Measurements from ENCODE around the gene METTL1.
"Not testable (repeated sequence)": the region's sequence is repeated elsewhere in the genome, so short reads cannot be mapped to it uniquely, and the experiment has no call there.

METTL1 gene

DNA sequence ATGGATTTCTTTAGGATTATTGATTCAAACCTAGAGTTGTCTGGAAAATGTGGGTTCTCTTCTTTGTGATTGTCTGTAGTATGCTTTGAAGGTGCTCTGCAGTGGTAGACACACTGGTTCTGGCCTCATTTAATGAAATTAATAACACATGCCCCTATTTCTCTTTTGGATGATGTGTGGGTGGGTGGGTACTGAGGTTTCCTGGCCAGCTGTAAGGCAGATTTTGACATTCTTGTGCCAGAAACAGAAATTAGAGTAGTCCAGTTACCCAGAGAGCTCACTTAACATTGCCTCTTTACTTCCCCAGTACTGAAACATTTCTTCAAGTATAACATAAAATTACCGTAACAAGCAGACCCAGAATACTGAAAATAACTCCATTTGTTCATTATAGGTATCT, 25.1 kb upstream of the METTL1 start:
- no peak for DNase-seq (ENCODE audit: low spot score)

GRCh38 chr12:57795354-57795753, 23.4 kb upstream of the METTL1 start:
- no peak for DNase-seq (ENCODE audit: low spot score)

GRCh38 chr12:57793920-57794319, 22.0 kb upstream of the METTL1 start:
- DNase-seq (ENCODE audit: low spot score) = no peak

DNA sequence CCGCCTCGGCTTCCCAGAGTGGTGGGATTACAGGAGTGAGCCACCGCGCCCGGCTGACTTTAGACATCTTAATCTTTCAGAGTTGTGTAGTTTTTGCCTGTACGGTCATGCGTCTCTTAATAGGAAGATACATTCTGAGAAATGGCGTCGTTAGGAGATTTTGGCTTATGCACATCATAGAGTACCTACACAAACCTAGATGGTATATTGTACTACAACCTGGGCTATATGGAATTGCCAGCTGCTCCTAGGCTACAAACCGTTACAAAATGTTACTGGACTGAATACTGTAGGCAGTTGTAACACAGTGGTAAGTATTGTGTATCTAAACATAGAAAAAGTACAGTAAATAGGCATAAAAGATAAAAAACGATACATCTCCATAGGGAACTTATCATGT, 12.0 kb upstream of the METTL1 start:
- no peak for DNase-seq (ENCODE audit: low spot score)

GRCh38 chr12:57783466-57783801, 11.5 kb upstream of the METTL1 start:
- no peak for DNase-seq (ENCODE audit: low spot score)

- peak; percentile 96 for DNase-seq (ENCODE audit: low spot score)
Observed at GRCh38 chr12:57782608-57783465, 10.9 kb upstream of the METTL1 start, which contains the start of gene TSFM. TSFM (plus strand) TSS chr12:57782787; CDS start chr12:57782802, 15 bp downstream.

DNA sequence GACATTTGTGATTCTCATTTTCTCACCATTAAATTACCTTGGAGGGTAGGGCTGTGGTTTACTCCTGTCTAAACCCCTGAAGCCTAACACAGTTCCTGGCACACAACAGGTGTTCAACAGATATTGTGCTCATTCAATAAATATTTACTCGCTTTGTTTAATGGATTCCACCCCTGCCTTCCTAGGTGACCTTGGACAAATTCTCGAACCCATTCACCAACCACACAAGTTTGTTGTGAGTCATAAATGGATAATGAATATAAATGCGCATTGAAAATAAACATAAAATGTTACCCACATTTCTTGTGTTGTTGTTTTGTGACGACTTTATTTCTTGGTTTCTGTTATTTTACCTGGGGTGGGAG, 10.3 kb upstream of the METTL1 start:
- no peak for DNase-seq (ENCODE audit: low spot score)

DNA sequence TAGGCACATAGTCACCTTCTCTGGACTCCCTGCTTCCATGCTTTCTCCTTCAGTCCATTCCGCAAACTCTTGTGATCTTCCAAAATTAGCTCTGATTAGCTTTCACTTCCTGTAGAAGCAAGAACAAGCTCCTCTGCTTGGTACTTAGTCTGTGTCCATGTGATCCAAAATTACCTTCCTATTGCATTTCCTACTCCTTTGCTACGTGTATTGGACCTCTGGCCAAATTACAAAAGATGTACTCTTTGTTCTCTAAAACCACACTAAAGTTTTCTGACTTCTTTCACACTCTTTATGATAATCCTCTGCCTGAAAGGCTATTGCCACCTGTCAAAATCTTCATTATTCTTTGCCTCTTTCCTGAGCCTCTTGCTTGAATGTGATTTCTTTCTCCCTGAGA, 9.9 kb upstream of the METTL1 start:
- DNase-seq (ENCODE audit: low spot score) = no peak

GRCh38 chr12:57781244-57781643, 9.3 kb upstream of the METTL1 start:
- DNase-seq (ENCODE audit: low spot score) = no peak

- DNase-seq (ENCODE audit: low spot score) = no peak
Observed at GRCh38 chr12:57780284-57780897, 8.5 kb upstream of the METTL1 start.

DNA sequence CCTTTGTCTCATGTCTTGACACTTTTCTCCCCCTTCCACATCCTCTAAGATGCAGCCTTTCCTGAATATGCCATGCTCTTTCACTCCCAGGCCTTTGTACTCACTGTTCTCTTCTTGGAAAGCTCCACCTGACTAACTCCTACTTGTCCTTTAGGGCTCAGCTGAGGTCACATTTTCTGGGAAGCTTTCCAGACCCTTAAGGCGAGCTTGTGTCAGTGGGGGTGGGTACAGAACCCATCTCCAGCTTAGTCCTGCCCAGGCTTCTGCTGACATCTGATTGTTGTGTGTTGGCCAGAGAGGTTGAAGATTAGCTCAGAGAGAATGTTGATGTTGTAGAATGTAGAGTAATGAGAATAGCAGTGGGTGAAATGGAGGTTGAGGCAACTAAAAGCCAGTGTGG, 7.8 kb upstream of the METTL1 start:
- no peak for DNase-seq (ENCODE audit: low spot score)

GRCh38 chr12:57777911-57778310, 6.0 kb upstream of the METTL1 start:
- DNase-seq (ENCODE audit: low spot score) = no peak

GRCh38 chr12:57777367-57777766, 5.5 kb upstream of the METTL1 start:
- no peak for DNase-seq (ENCODE audit: low spot score)

- no peak for DNase-seq (ENCODE audit: low spot score)
Observed at GRCh38 chr12:57776247-57776587, 4.3 kb upstream of the METTL1 start.

GRCh38 chr12:57775563-57776246, 3.8 kb upstream of the METTL1 start:
- DNase-seq (ENCODE audit: low spot score) = peak; percentile 57

DNA sequence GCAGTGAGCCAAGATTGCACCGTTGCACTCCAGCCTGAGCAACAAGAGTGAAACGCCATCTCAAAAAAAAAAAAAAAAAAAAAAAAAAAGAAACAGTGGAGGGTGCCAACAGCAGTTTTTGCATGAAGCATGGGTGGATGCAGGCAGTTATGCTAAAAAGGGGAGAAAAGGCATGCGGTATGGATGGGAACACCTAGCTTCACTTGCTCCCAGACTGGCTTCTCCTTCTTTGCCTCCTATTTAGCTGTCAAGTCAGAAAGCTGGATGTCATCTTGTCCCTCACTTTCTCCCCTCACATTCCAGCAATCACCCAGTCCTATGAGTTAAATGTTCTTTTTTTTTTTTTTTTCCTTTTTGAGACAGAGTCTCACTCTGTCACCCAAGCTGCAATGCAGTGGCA, 3.1 kb upstream of the METTL1 start:
- DNase-seq (ENCODE audit: low spot score) = no peak

DNA sequence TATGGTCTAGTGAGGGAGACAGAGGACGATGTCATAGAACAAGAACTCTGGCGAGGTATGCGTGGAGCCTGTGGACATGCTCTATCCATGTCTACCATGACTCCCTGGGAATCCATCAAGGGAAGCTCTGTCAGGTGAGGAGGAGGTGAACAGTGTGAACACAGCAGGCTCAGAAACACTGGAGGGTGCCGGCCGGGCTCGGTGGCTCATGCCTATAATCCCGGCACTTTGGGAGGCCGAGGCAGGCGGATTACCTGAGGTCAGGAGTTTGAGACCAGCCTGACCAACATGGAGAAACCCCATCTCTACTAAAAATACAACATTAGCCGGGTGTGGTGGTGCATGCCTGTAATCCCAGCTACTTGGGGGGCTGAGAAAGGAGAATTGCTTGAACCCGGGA, 2.7 kb upstream of the METTL1 start:
- DNase-seq (ENCODE audit: low spot score) = not testable (repeated sequence)

DNA sequence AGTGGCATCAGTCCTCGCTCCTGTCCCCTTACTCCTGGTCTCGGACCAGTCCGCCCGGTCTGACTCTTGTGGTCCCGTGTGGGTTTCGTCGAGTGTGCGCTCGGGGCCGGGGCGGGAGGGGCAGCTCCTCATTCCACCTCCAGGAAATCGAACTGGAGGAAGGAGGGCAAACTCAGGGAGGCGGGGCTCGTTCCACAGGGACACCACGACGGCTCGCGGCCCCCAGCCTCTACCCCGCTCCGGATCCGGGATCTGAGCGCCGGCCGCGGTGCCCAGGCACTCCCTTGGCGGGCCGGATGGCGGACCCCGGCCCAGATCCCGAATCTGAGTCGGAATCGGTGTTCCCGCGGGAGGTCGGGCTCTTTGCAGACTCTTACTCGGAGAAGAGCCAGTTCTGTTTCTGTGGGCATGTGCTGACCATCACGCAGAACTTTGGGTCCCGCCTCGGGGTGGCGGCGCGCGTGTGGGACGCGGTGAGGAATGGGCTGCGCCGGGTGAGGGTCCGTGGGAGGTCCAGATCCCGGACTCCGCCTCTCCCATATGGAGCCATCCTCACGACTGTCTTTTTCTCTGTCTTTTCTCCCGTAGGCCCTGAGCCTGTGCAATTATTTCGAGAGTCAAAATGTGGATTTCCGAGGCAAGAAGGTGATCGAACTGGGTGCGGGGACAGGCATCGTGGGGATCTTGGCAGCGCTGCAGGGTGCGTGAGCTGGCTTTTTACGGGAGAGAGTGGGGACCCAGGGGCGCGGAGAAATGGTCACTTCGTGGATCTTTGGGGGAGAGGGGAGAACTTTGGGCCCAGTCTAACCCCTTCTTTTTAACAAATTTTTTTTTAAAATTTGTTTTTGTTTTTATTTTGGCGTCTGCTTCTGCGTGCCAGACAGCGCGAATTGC, 771 bp upstream of the METTL1 start, which contains the start of gene EEF1AKMT3:
Gene EEF1AKMT3 (plus strand): TSS at position 186 of the 894 bp plus-strand sequence. CDS start 111 bp downstream, at position 297.
- DNase-seq (ENCODE audit: low spot score) = no peak

GRCh38 chr12:57771236-57771872, 551 bp downstream of the METTL1 start:
- peak; percentile 96 for DNase-seq (ENCODE audit: low spot score)

GRCh38 chr12:57770734-57771133, 1.2 kb downstream of the METTL1 start:
- no peak for DNase-seq (ENCODE audit: low spot score)

DNA sequence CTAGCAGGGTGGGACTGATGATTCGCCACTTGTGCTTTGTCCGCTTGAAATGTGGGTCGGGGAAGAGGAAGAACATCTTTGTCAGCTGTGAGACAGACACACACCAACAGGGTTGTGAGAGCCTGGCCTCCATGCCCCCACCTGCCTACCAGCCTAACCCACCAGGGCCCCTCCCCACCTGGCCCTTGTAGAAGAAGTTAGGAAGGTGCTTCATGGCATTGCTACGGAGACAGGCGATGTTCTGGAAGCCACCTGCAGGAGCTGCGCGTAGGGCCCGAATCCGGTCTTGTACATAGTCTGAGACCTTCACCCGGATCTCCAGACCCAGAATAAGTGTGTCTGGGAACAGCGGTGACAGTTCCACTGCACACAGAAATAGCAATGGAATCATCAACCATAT, 2.3 kb downstream of the METTL1 start:
- no peak for DNase-seq (ENCODE audit: low spot score)

DNA sequence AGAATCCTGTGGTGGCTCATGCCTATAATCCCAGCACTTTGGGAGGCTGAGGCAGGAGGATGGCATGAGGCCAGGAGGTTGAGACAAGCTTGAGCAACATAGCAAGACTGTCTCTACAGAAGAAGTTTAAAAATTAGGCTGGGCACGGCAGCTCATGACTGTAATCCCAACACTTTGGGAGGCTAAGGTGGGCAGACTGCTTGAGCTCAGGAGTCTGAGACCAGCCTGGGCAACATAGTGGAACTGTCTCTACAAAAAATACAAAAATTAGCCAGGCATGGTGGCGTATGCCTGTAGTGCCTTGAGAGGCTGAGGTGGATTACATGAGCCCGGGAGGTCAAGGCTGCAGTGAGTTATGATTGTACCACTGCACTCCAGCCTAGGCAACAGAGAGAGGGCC, 4.0 kb downstream of the METTL1 start:
- DNase-seq (ENCODE audit: low spot score) = no peak
